Osteoblast (primary cell): Measurements from ENCODE around the gene HYAL3. TPM values are rescaled to one million over a fixed set of nuclear protein-coding genes. Genes with fewer than 3 reads are reported as not detected.
A peak's percentile ranks its signal among the peaks of the same experiment; 100 is the strongest.

Experiments
- DNase-seq: peaks from one replicate; pipeline ENCODE4 v3.0.0; 2011; ENCODE audit warnings: low spot score, mixed read lengths; ENCODE audit not compliant: insufficient read length; ENCODE audit errors: missing footprints
- H2AFZ ChIP-seq: 2 replicates; pipeline ENCODE4 v1.6.0; 2011; ENCODE audit warnings: mild to moderate bottlenecking, low read length
- H3K27ac ChIP-seq: 2 replicates; pipeline ENCODE4 v1.5.1; 2011; ENCODE audit warnings: mild to moderate bottlenecking, low read depth, low read length, moderate library complexity
- H3K27me3 ChIP-seq: 2 replicates; pipeline ENCODE4 v1.6.0; 2012; ENCODE audit warnings: mild to moderate bottlenecking, control low read depth, inconsistent platforms, low read length, moderate library complexity; ENCODE audit not compliant: insufficient read depth
- H3K36me3 ChIP-seq: 2 replicates; pipeline ENCODE4 v1.5.1; 2011; ENCODE audit warnings: mild to moderate bottlenecking, low read length, control low read depth, moderate library complexity; ENCODE audit not compliant: insufficient read depth
- H3K4me1 ChIP-seq: 2 replicates; pipeline ENCODE4 v1.5.1; 2011; ENCODE audit warnings: mild to moderate bottlenecking, low read length, control low read depth, moderate library complexity; ENCODE audit not compliant: insufficient read depth
- H3K4me2 ChIP-seq: 2 replicates; pipeline ENCODE4 v1.6.0; 2011; ENCODE audit warnings: mild to moderate bottlenecking, low read length; ENCODE audit not compliant: insufficient read depth
- H3K4me3 ChIP-seq: fragments of 200-600 bp; sonication (generic); 3 replicates; pipeline ENCODE4 v1.5.1; 2012; ENCODE audit warnings: mild to moderate bottlenecking, low read length, inconsistent platforms; ENCODE audit not compliant: insufficient read depth
- H3K79me2 ChIP-seq: 2 replicates; pipeline ENCODE4 v1.6.0; 2012; ENCODE audit warnings: mild to moderate bottlenecking, low read length, control low read depth, inconsistent platforms; ENCODE audit not compliant: insufficient read depth
- H3K9me3 ChIP-seq: 2 replicates; pipeline ENCODE4 v1.5.1; 2011; ENCODE audit warnings: low read depth, low read length, control low read depth
- H4K20me1 ChIP-seq: 2 replicates; pipeline ENCODE4 v1.6.0; 2012; ENCODE audit warnings: mild to moderate bottlenecking, low read length, control low read depth; ENCODE audit not compliant: insufficient read depth
- total RNA-seq: library from RNA; depleted of rRNA; stranded (reverse); fragments of >200 nt; gene quantifications from 2 replicates; pipeline ENCODE4 v1.2.3, GENCODE V29; 2012
- TF ChIP-seq, protein P1 (sequence below): IDR thresholded peaks from 2 replicates; pipeline ENCODE4 v1.5.1; 2011; ENCODE audit warnings: mild to moderate bottlenecking, low read depth, low read length, moderate library complexity; ENCODE audit errors: extremely low read depth

The HYAL3 gene
- total RNA-seq, 1 donor, result 1.8 TPM

DNA sequence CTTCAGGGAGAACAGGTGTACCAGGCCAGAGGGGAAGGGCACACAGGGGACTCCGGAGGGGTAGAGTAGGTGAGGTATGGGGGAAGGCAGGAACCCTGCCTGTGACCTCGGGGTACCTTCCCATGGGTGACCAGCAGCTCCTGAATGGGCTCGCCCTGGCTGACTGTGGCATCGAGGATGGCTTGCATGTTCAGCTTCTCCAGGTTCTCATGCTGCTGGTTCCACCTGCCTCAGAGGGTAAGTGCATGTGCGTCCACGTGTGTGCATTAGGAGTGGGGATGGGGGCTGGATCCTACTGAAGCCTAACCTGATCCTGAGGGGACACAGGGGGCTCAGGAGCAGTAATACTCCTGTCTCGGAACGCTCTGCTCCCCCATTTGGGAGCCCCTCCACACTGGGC, 45.8 kb upstream of the HYAL3 start:
- Histone ChIP-seq H2AFZ (peak overlapping the region; percentile 94), H3K4me1 (peaks cover 24% of the 10 kb centered on the region), H3K27ac (no peak overlapping the region), H4K20me1 (no peaks in the 10 kb centered on the region), H3K4me2 (peak overlapping the region; percentile 96), H3K4me3 (peak overlapping the region; percentile 76), H3K79me2 (peaks cover 21% of the 10 kb centered on the region), H3K36me3 (peaks cover 17% of the 10 kb centered on the region), H3K27me3 (no peaks in the 10 kb centered on the region), H3K9me3 (no peaks in the 10 kb centered on the region)
- no peak for DNase-seq
- TF ChIP-seq, protein P1, sequence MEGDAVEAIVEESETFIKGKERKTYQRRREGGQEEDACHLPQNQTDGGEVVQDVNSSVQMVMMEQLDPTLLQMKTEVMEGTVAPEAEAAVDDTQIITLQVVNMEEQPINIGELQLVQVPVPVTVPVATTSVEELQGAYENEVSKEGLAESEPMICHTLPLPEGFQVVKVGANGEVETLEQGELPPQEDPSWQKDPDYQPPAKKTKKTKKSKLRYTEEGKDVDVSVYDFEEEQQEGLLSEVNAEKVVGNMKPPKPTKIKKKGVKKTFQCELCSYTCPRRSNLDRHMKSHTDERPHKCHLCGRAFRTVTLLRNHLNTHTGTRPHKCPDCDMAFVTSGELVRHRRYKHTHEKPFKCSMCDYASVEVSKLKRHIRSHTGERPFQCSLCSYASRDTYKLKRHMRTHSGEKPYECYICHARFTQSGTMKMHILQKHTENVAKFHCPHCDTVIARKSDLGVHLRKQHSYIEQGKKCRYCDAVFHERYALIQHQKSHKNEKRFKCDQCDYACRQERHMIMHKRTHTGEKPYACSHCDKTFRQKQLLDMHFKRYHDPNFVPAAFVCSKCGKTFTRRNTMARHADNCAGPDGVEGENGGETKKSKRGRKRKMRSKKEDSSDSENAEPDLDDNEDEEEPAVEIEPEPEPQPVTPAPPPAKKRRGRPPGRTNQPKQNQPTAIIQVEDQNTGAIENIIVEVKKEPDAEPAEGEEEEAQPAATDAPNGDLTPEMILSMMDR, result no peak

DNA sequence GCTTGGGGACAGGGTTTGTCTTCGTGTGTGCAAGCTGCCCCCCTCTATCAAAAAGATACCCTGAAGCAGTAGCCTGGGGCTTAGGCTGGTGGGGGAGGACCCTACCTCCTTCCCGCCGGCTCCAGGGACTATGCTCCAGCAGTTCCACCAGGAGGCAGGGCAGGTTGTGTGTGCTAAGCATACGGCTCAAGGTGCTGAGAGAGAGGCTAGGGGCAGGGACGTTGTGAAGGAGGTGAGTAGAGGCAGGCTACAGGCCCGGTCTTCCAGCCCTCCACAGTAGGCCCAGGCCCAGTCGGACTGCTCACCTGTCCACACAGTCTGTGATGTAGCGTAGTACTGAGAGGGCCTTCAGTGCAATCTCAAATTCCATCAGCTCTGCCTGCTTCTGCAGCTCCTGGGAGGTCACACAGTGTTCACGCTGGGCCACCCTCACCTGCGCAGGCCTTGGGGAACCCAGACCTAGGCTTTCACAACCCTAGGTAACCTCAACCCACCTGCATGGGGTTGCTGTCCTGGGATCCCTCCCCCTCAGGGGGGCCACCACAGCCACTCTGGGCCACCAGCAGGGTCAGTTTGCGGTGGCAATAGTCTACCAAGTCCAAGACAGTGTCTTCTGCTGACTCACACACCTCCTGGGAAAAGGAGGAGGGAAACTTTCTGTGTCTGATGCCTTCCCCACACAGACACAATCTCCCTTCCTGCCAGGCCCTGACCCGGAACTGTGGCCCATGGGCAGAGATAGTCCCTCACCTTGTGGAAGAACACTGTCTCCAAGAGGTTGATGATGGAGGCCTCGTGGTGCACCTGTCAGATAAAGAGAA, 43.8 kb upstream of the HYAL3 start:
- DNase-seq, result no peak
- H3K36me3 ChIP-seq, result peaks cover 6% of the 10 kb centered on the region
- H4K20me1 ChIP-seq, result no peaks in the 10 kb centered on the region
- peaks cover 23% of the 10 kb centered on the region for H3K79me2 ChIP-seq
- TF ChIP-seq, protein P1, result no peak
- H3K9me3 ChIP-seq, result no peaks in the 10 kb centered on the region
- H2AFZ ChIP-seq, result no peak overlapping the region
- peaks cover 35% of the 10 kb centered on the region for H3K4me1 ChIP-seq
- no peaks in the 10 kb centered on the region for H3K27me3 ChIP-seq
- no peak overlapping the region for H3K4me2 ChIP-seq
- H3K4me3 ChIP-seq, result no peak overlapping the region
- H3K27ac ChIP-seq, result no peak overlapping the region

DNA sequence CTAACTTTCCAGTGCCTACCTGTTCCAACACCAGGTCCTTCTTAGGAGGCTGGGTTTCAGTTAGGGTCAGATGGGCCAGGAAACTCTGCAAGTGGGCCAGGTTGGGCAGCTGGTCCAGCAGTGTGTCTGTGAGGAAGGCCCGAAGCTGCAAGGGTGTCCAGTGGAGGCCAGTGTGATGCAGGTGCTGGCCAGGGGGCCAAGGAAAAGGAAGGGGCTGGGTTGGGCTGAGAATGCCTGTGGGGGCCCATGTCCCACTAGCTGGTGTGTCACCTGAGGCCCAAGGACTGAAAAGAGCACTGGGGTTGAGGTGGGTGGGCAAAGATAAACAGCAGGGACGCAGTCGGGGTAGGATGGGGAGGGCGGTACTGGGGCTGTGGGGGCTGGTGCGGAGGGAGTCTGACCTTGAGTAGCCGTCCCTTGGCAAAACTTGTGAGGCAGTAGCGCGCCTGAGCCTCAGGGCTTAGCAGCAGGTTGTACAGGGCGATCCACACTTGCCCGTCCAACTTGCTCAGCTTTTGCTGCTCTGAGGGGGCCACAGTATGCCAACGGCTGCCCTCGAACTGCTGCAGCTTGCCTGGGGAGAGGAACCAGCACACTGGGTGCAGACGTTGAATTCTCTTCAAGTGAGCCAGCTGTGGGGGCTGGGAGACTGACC, 42.9 kb upstream of the HYAL3 start:
- Histone ChIP-seq H3K79me2 (peaks cover 28% of the 10 kb centered on the region), H3K4me3 (no peak overlapping the region), H2AFZ (no peak overlapping the region), H3K36me3 (no peaks in the 10 kb centered on the region), H3K27me3 (no peaks in the 10 kb centered on the region), H3K4me2 (no peak overlapping the region), H4K20me1 (no peaks in the 10 kb centered on the region), H3K4me1 (peaks cover 40% of the 10 kb centered on the region), H3K9me3 (no peaks in the 10 kb centered on the region), H3K27ac (no peak overlapping the region)
- no peak for DNase-seq
- TF ChIP-seq, protein P1, result no peak

DNA sequence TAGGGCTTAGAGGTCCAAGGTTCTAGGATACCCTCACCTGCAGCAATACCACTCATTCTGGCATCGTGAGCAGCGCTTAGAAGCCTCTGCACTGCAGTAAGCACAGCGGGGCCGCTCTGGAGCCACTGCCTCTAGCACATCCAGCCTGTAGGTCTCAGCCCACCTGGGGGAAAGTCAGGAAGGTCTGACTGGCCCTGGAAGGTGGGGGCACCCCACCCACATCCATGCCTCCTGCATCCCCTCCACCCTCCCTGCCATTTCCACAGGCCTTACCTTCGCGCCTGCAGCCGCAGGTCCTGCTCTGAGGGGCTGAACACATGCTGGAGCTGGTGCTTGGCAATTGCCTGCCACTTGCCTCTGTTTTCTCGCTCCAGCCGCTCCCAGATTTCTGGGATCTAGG, 42.3 kb upstream of the HYAL3 start:
- TF ChIP-seq, protein P1, result no peak
- no peaks in the 10 kb centered on the region for H3K36me3 ChIP-seq
- no peak overlapping the region for H2AFZ ChIP-seq
- DNase-seq, result no peak
- H3K79me2 ChIP-seq, result peaks cover 34% of the 10 kb centered on the region
- no peaks in the 10 kb centered on the region for H3K9me3 ChIP-seq
- H3K27ac ChIP-seq, result no peak overlapping the region
- no peaks in the 10 kb centered on the region for H4K20me1 ChIP-seq
- H3K4me2 ChIP-seq, result peak overlapping the region; percentile 97
- H3K4me1 ChIP-seq, result peaks cover 40% of the 10 kb centered on the region
- no peaks in the 10 kb centered on the region for H3K27me3 ChIP-seq
- H3K4me3 ChIP-seq, result peak overlapping the region; percentile 77
